Right atrium auricular region (tissue), 2 donors: Measurements from ENCODE around the gene NR2F1-AS1. TPM values are rescaled to one million over a fixed set of nuclear protein-coding genes. Genes with fewer than 3 reads are reported as not detected.
"Not testable (repeated sequence)": the region's sequence is repeated elsewhere in the genome, so short reads cannot be mapped to it uniquely, and the experiment has no call there.

ENCODE experiments used
- DNase-seq: peaks from one replicate; pipeline ENCODE4 v3.0.0-alpha.2; 2019; ENCODE audit warnings: low spot score
- H3K27ac ChIP-seq, 2 donors: fragments of 200-600 bp; sonication (generic); 1 replicate in 1 of 2; 2 replicates in 1 of 2; pipeline ENCODE4 v1.5.1; 2016 to 2019
- H3K27me3 ChIP-seq, 2 donors: fragments of 200-600 bp; sonication (generic); one replicate each; pipeline versions ENCODE4 v1.5.1 to v1.6.0; 2017 to 2019
- H3K36me3 ChIP-seq: fragments of 200-600 bp; sonication (generic); one replicate; pipeline ENCODE4 v1.5.1; 2016
- H3K4me1 ChIP-seq, 2 donors: fragments of 200-600 bp; sonication (generic); one replicate each; pipeline versions ENCODE4 v1.5.1 to v1.6.0; 2017 to 2019
- H3K4me3 ChIP-seq, 2 donors: fragments of 200-600 bp; sonication (generic); 1 replicate in 1 of 2; 2 replicates in 1 of 2; pipeline ENCODE4 v1.5.1; 2017 to 2019; ENCODE audit warnings: mild to moderate bottlenecking in 1 of 2, moderate library complexity in 1 of 2
- H3K9me3 ChIP-seq, 2 donors: fragments of 200-600 bp; sonication (generic); one replicate each; pipeline ENCODE4 v1.5.1; 2019
- total RNA-seq, 2 donors: library from RNA; depleted of rRNA; stranded (reverse); fragments of >200 nt; gene quantifications; one replicate each; pipeline ENCODE4 v1.1.0, GENCODE V29; 2016
- TF ChIP-seq, protein P1 (sequence below), 2 donors: fragments of 200-600 bp; sonication (generic); IDR thresholded peaks; one replicate each; pipeline ENCODE4 v1.5.1; 2019; ENCODE audit warnings: antibody characterized with exemption in 2 of 2

The NR2F1-AS1 gene
- total RNA-seq, 2 donors from 2014 or later, result 7.1 to 11.0 TPM

DNA sequence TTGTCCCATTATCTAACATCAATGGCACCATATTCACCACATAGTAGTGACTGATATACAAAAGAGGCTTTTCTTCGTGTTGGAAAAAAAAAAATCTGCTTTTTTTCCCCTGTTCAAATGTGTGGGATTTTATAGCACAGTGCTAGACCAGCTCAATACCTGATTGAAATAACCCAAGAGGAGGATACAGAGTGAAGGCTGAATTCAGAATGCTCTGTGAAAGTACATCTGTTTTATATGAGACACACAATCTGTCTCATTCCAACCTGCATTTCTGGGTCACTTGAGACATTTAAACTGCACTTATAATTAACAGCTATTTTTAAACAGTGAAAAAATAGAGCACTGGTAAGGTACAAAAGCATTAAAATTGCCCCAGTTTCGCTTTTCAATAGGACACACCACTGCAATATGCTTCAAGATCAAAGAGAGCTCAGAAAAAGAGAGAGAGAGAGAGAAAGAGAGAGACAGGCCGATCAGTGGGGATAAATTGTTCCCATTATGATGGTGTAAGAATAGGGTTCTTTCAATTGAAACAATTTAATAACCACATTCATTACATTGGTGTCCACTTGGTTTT, 179.3 kb downstream of the NR2F1-AS1 start:
- TF ChIP-seq, protein P1, sequence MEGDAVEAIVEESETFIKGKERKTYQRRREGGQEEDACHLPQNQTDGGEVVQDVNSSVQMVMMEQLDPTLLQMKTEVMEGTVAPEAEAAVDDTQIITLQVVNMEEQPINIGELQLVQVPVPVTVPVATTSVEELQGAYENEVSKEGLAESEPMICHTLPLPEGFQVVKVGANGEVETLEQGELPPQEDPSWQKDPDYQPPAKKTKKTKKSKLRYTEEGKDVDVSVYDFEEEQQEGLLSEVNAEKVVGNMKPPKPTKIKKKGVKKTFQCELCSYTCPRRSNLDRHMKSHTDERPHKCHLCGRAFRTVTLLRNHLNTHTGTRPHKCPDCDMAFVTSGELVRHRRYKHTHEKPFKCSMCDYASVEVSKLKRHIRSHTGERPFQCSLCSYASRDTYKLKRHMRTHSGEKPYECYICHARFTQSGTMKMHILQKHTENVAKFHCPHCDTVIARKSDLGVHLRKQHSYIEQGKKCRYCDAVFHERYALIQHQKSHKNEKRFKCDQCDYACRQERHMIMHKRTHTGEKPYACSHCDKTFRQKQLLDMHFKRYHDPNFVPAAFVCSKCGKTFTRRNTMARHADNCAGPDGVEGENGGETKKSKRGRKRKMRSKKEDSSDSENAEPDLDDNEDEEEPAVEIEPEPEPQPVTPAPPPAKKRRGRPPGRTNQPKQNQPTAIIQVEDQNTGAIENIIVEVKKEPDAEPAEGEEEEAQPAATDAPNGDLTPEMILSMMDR (IDR thresholded peaks at IDR 0.05), result no peak
- no peaks in the 10 kb centered on the region for H3K27me3 ChIP-seq
- no peak overlapping the region for H3K27ac ChIP-seq
- H3K4me1 ChIP-seq, result no peaks in the 10 kb centered on the region
- H3K36me3 ChIP-seq, result no peaks in the 10 kb centered on the region
- H3K4me3 ChIP-seq, result no peak overlapping the region
- H3K9me3 ChIP-seq, result no peaks in the 10 kb centered on the region
- DNase-seq, result no peak

DNA sequence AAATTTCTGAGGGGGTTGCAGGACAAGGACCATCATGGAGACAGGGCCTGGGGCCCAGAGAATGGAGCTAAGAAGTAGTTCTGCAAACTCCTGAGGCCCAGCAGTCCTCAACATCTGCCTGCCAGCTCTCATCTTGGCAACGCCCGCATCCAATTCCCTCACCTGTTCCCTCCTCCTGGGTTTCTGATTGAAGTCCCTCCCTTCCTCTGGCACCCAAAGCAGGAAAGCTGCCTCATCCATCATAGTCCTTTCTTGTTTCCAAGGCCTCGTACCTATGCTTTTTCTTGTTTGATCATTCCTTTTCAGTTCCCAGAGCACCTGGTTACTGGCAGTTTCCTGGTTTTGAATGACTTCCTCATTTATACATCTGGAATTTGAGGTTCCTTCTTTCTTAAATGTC, 181.3 kb downstream of the NR2F1-AS1 start:
- no peak overlapping the region for H3K27ac ChIP-seq
- H3K9me3 ChIP-seq, result no peaks in the 10 kb centered on the region
- DNase-seq, result no peak
- no peaks in the 10 kb centered on the region for H3K4me1 ChIP-seq
- H3K27me3 ChIP-seq, result no peaks in the 10 kb centered on the region
- TF ChIP-seq, protein P1 (IDR thresholded peaks at IDR 0.05), result no peak
- H3K4me3 ChIP-seq, result no peak overlapping the region
- no peaks in the 10 kb centered on the region for H3K36me3 ChIP-seq

DNA sequence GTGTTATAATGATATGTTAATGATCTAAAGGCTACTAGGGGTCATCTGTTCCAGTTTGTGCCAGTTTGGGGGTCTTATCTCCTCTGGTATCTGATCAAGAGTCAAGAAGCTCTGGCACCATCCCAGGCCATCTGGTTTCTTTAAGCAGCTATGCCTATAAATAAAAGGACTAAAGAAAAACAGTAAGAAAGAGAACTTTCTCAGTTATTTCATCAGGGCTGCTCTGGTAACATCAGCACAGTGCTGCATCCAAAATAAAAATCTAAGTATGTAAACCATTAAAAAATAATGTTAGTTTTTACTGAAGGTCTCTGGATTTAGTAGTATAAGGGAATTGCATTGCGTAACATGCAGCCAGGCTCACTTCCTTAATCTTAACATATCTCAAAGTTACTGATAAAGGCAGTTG, 185.0 kb downstream of the NR2F1-AS1 start:
- no peaks in the 10 kb centered on the region for H3K27me3 ChIP-seq
- no peak for DNase-seq
- H3K36me3 ChIP-seq, result no peaks in the 10 kb centered on the region
- H3K4me1 ChIP-seq, result no peaks in the 10 kb centered on the region
- TF ChIP-seq, protein P1 (IDR thresholded peaks at IDR 0.05), result no peak
- H3K9me3 ChIP-seq, result no peaks in the 10 kb centered on the region
- H3K27ac ChIP-seq, result no peak overlapping the region
- no peak overlapping the region for H3K4me3 ChIP-seq

DNA sequence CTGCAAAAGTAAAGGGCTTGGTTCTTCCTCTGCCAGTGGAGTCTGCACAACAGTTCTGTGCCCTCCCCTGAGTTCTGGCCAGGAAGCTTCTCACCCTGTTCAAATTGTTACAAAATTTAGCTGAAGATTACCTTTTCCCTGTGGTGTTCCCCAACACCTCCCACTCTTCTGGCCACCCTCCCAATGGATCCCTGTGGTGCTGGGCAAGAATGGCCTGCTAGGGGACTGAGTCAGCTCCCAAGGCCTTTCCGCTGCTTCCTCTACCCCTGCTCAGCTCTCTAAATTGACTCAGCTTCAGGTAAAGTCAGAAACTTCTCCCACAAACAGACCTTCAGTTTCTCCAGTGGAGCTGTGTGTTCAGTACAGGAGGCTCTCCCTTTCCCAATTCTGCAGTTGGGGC, 186.0 kb downstream of the NR2F1-AS1 start:
- TF ChIP-seq, protein P1 (IDR thresholded peaks at IDR 0.05), result no peak

DNA sequence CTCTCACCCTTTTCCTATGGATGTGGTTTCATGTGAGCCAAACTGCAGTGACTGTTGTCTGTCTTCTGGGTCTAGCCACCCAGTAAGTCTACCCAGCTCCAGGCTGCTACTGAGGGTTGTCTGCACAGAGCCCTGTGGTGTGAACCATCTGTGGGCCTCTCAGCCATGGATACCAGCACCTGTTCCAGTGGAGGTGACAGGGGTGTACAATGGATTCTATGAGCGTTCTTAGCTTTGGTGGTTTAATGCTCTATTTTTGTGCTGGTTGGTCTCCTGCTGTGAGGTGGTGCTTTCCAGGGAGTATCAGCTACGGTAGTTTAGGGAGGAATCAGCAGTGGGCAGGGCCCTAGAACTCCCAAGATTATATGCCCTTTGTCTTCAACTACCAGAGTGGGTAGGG, 186.7 kb downstream of the NR2F1-AS1 start:
- TF ChIP-seq, protein P1 (IDR thresholded peaks at IDR 0.05), result no peak
- Histone ChIP-seq H3K36me3 (no peaks in the 10 kb centered on the region), H3K4me1 (no peaks in the 10 kb centered on the region), H3K9me3 (no peaks in the 10 kb centered on the region), H3K27ac (no peak overlapping the region), H3K4me3 (no peak overlapping the region), H3K27me3 (no peaks in the 10 kb centered on the region)
- no peak for DNase-seq

More for the DNA sequence above, 186.0 kb downstream of the NR2F1-AS1 start:
- Histone ChIP-seq H3K27me3 (no peaks in the 10 kb centered on the region), H3K4me1 (no peaks in the 10 kb centered on the region), H3K4me3 (no peak overlapping the region), H3K27ac (no peak overlapping the region), H3K9me3 (no peaks in the 10 kb centered on the region), H3K36me3 (no peaks in the 10 kb centered on the region)
- no peak for DNase-seq

DNA sequence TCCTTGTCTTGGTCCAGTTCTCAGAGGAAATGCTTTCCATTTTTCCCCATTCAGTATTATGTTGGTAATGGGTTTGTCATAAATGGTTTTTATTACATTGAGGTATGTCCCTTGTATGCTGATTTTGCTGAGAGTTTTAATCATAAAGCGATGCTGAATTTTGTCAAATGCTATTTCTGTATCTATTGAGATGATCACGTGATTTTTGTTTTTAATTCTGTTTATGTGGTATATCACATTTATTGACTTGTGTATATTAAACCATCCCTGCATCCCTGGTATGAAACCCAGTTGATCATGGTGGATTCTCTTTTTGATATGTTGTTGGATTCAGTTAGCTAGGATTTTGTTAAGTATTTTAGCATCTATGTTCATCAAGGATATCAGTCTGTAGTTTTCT, 189.8 kb downstream of the NR2F1-AS1 start:
- not testable (repeated sequence) for H3K4me3 ChIP-seq, H3K9me3 ChIP-seq, H3K4me1 ChIP-seq, DNase-seq, H3K36me3 ChIP-seq, H3K27me3 ChIP-seq, H3K27ac ChIP-seq
